ENCODE results near the gene LCA5.

The LCA5 gene

GRCh38 chr6:79570129-79571029 is 33.1 kb upstream of the LCA5 start:
- TF ChIP-seq, protein P1, sequence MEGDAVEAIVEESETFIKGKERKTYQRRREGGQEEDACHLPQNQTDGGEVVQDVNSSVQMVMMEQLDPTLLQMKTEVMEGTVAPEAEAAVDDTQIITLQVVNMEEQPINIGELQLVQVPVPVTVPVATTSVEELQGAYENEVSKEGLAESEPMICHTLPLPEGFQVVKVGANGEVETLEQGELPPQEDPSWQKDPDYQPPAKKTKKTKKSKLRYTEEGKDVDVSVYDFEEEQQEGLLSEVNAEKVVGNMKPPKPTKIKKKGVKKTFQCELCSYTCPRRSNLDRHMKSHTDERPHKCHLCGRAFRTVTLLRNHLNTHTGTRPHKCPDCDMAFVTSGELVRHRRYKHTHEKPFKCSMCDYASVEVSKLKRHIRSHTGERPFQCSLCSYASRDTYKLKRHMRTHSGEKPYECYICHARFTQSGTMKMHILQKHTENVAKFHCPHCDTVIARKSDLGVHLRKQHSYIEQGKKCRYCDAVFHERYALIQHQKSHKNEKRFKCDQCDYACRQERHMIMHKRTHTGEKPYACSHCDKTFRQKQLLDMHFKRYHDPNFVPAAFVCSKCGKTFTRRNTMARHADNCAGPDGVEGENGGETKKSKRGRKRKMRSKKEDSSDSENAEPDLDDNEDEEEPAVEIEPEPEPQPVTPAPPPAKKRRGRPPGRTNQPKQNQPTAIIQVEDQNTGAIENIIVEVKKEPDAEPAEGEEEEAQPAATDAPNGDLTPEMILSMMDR (IDR thresholded peaks at IDR 0.05; ENCODE audit: low read depth, low read length): peak; percentile 67
- peak; percentile 14 for DNase-seq (ENCODE audit: extremely low read depth, low read depth)

GRCh38 chr6:79568996-79569395 is 31.8 kb upstream of the LCA5 start:
- TF ChIP-seq, protein P1 (IDR thresholded peaks at IDR 0.05; ENCODE audit: low read depth, low read length): no peak
- DNase-seq (ENCODE audit: extremely low read depth, low read depth): no peak

DNA sequence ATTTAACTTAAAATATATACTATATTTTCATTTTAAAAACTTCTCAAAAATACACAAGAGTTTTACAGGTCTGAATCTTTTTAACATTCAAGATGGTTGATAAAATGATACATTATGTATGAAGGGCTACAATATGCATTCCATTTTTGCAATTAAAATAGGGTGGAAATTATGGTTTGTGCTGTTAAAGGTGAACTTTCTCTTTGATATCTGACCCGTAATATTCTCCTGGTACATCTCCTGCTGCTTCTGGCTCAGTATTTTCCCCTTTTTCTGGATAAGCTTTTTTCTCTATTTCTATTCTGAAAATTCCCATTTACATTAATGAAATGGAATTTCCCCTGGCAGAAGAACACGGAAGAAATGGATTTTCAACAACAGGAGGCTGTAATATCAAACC is 27.4 kb upstream of the LCA5 start:
- TF ChIP-seq, protein P1 (IDR thresholded peaks at IDR 0.05; ENCODE audit: low read depth, low read length): no peak
- DNase-seq (ENCODE audit: extremely low read depth, low read depth): no peak

DNA sequence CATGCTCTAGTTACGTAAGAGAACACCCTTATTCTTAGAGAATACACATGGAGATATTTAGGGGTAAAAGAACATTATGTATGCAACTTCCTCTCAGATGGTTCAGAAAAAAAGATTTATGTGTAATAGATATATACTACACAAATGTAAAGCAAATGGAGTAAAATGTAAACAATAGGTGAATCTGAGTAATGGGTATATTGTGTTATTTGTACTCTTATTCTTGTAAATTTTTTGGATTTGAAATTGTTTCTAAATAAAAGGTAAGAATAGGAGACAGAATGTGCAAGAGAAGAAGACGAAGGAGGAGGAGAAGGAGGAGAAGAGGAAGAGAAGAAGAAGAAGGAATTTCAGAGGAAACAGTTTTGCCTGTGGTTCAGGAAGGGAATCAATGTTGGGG is 22.5 kb upstream of the LCA5 start:
- no peak for DNase-seq (ENCODE audit: extremely low read depth, low read depth)
- TF ChIP-seq, protein P1 (IDR thresholded peaks at IDR 0.05; ENCODE audit: low read depth, low read length): no peak

- TF ChIP-seq, protein P1 (IDR thresholded peaks at IDR 0.05; ENCODE audit: low read depth, low read length): no peak
Measured at GRCh38 chr6:79557673-79558467, 20.6 kb upstream of the LCA5 start.

DNA sequence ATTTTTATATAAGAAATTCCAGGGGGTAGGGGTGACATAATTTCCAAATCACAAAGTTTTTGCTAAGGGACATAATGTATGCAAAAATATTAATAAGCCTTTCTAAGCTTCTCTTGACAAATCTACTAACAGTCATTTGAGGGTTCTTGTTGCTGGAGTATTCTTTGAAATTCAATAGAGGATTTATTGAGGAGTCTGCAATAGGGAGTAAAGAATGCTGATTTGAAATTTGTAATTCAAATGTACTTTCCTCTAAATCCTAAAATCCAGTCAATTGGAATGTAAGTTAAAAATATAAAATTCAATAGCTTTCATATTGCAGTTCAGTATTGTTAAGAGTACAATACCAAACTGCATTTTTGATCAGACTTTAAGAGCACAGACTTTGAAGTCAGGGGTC is 17.1 kb upstream of the LCA5 start:
- no peak for DNase-seq (ENCODE audit: extremely low read depth, low read depth)
- TF ChIP-seq, protein P1 (IDR thresholded peaks at IDR 0.05; ENCODE audit: low read depth, low read length): no peak

More at GRCh38 chr6:79557673-79558467, 20.6 kb upstream of the LCA5 start:
- no peak for DNase-seq (ENCODE audit: extremely low read depth, low read depth)

DNA sequence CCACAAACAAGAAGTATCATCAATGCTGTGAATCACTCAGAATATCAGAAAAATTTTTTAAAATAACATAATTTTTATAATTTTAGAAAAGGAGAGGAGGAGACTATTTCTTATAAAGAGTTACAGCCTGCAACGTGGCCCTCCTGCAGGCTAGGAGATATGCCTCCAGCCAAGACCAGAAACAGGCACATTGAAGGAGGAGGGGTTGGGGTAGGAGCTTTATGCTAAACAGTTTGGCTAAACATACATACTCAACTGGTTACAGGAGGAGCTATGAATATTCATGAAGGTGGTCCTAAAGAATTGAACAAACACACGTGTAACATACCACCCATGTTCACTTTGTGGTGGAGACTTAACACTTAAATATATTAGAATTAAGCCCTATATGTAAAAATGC is 14.2 kb upstream of the LCA5 start:
- no peak for DNase-seq (ENCODE audit: extremely low read depth, low read depth)
- TF ChIP-seq, protein P1 (IDR thresholded peaks at IDR 0.05; ENCODE audit: low read depth, low read length): no peak

Data from AG09319 (cell line).